ENCODE measurements around the gene ASPRV1. TPM values are rescaled to one million over a fixed set of nuclear protein-coding genes. Genes with fewer than 3 reads are reported as not detected.

Gene ASPRV1
- polyA plus RNA-seq, 3 donors = 0.25 to 0.52 (median 0.27) TPM

- Mint-ChIP-seq H3K9me3 (peaks cover 0 to 1% (median 0%) of the 10 kb centered on the region in 7 donors), H3K4me1 (peaks cover 71% of the 10 kb centered on the region), H3K27me3 (ENCODE audit: low read depth in 3 of 3) (no peaks in the 10 kb centered on the region), H3K27ac (peak overlapping the region; percentile 77 to 94 (median 91)), H3K4me3 (peak overlapping the region; percentile 1 to 81), H3K36me3 (peaks cover 73 to 75% of the 10 kb centered on the region in 2 donors)
- Histone ChIP-seq H3K4me1 (ENCODE audit: control insufficient read depth in 1 of 2, insufficient read depth in 2 of 2, low read length in 2 of 2) (peaks cover 57 to 78% of the 10 kb centered on the region in 2 donors), H3K4me2 (replicated peaks; ENCODE audit: extremely low read depth, low read length, poor library complexity, severe bottlenecking) (peak overlapping the region; percentile 66), H3K27ac (ENCODE audit: low read depth in 1 of 2, low read length in 2 of 2) (peak overlapping the region; percentile 44 to 94), H3K9ac (ENCODE audit: insufficient read depth, low read length, poor library complexity, severe bottlenecking) (peak overlapping the region; percentile 51), H3K36me3 (replicated peaks in 1 of 2; ENCODE audit: control insufficient read depth in 1 of 2, insufficient read depth in 2 of 2, low read length in 2 of 2) (peaks cover 51 to 63% of the 10 kb centered on the region in 2 donors), H2AFZ (ENCODE audit: insufficient read depth, low read depth, low read length, poor library complexity, severe bottlenecking) (no peak overlapping the region), H3K27me3 (ENCODE audit: control insufficient read depth in 2 of 2, insufficient read depth in 2 of 2, low read length in 2 of 2) (no peaks in the 10 kb centered on the region), H3K9me3 (replicated peaks in 1 of 2; ENCODE audit: control insufficient read depth in 1 of 2, insufficient read depth in 1 of 2, low read length in 2 of 2) (no peaks in the 10 kb centered on the region), H3K4me3 (replicated peaks in 1 of 3; ENCODE audit: low read depth in 2 of 3, low read length in 3 of 3) (peak overlapping the region in 2 of 3 experiments; percentile 12 to 64), H3K79me2 (ENCODE audit: insufficient read depth, low read length) (peaks cover 81% of the 10 kb centered on the region), H4K20me1 (ENCODE audit: insufficient read depth, low read length) (peaks cover 69% of the 10 kb centered on the region)
- 0% methylated on average over 3 of the region's 4 CpGs for WGBS (ENCODE audit: insufficient coverage)
- DNase-seq = peak; percentile 85 to 95 (median 90)
- intact Hi-C loops (cut with micrococcal nuclease) = loop anchor here in 1 of 2 donors (2.0 kb wide), 1 partner anchor 17 kb away; no protein-coding TSS in a partner anchor
- no peak for TF ChIP-seq CTCF (IDR thresholded peaks at IDR 0.05)
These were observed 27.4 kb downstream of the ASPRV1 start for GRCh38 chr2:69933839-69934613.

DNA sequence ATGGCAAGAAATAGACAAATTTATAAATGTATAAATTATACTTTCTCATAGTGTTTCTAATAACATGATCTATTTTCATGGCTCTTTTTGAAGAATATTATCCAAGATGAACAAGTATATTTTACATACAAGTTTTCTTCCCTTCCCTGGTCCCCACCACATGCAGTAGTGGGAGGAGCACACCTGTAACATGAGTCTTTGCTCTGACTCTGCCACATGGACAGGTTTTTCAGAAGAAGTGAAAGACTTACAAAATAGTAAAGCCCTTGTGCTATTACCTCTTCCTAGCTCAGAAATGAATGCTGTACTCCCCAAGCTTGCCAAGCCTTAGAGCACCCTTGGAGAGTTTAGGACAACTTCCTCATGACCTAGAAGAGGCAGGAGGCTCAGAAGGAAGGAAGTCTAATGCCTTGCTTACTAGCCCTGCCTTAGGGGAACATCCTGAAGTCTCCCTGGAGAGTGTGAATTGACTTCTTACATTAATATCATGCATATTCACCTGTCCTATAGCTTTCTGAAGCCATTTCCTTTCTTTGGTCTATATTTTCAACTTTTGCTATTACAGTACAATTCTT is 28.1 kb downstream of the ASPRV1 start:
- Histone ChIP-seq H3K4me3 (replicated peaks in 1 of 3; ENCODE audit: low read depth in 2 of 3, low read length in 3 of 3) (peak overlapping the region in 2 of 3 experiments; percentile 12 to 64), H2AFZ (ENCODE audit: insufficient read depth, low read depth, low read length, poor library complexity, severe bottlenecking) (no peak overlapping the region), H3K27ac (ENCODE audit: low read depth in 1 of 2, low read length in 2 of 2) (peak overlapping the region; percentile 44 to 94), H4K20me1 (ENCODE audit: insufficient read depth, low read length) (peaks cover 69% of the 10 kb centered on the region), H3K4me1 (ENCODE audit: control insufficient read depth in 1 of 2, insufficient read depth in 2 of 2, low read length in 2 of 2) (peaks cover 57 to 85% of the 10 kb centered on the region in 2 donors), H3K79me2 (ENCODE audit: insufficient read depth, low read length) (peaks cover 86% of the 10 kb centered on the region), H3K9ac (ENCODE audit: insufficient read depth, low read length, poor library complexity, severe bottlenecking) (peak overlapping the region; percentile 51), H3K9me3 (replicated peaks in 1 of 2; ENCODE audit: control insufficient read depth in 1 of 2, insufficient read depth in 1 of 2, low read length in 2 of 2) (no peaks in the 10 kb centered on the region), H3K4me2 (replicated peaks; ENCODE audit: extremely low read depth, low read length, poor library complexity, severe bottlenecking) (peak overlapping the region; percentile 66), H3K27me3 (ENCODE audit: control insufficient read depth in 2 of 2, insufficient read depth in 2 of 2, low read length in 2 of 2) (no peaks in the 10 kb centered on the region), H3K36me3 (replicated peaks in 1 of 2; ENCODE audit: control insufficient read depth in 1 of 2, insufficient read depth in 2 of 2, low read length in 2 of 2) (peaks cover 44 to 63% of the 10 kb centered on the region in 2 donors)
- Mint-ChIP-seq H3K4me1 (peaks cover 77% of the 10 kb centered on the region), H3K36me3 (peaks cover 73 to 74% of the 10 kb centered on the region in 2 donors), H3K9me3 (peaks cover 0 to 1% (median 0%) of the 10 kb centered on the region in 7 donors), H3K4me3 (peak overlapping the region; percentile 26 to 45), H3K27me3 (ENCODE audit: low read depth in 3 of 3) (no peaks in the 10 kb centered on the region), H3K27ac (peak overlapping the region; percentile 77 to 94 (median 91))
- peak in 2 of 3 donors; percentile 77 to 79 for DNase-seq
- intact Hi-C loops (cut with micrococcal nuclease) = loop anchor here in 1 of 2 donors (2.0 kb wide), 1 partner anchor 17 kb away; no protein-coding TSS in a partner anchor
- no peak for TF ChIP-seq CTCF (IDR thresholded peaks at IDR 0.05)

Data from CD14-positive monocyte (primary cell).